Measurements from ENCODE around the gene DBF4B. TPM values are rescaled to one million over a fixed set of nuclear protein-coding genes. Genes with fewer than 3 reads are reported as not detected.
"Not testable (repeated sequence)": the region's sequence is repeated elsewhere in the genome, so short reads cannot be mapped to it uniquely, and the experiment has no call there.

Gene DBF4B
- total and polyA plus RNA-seq, 4 donors = 0.44 to 4.5 (median 1.0) TPM

DNA sequence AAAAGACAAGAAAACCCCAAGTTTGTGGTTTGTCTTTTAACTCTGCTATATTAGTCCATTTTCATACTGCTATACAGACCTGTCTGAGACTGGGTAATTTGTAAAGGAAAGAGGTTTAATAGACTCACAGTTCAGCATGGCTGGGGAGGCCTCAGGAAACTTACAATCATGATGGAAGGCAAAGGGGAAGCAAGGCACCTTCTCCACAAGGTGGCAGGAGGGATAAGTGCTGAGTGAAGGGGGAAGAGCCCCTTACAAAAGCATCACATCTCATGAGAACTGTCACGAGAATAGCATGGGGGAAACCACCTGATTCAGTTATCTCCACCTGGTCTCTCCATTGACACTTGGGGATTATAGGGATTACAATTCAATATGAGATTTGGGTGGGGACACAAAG, 36.8 kb downstream of the DBF4B start:
- Histone ChIP-seq H3K4me1 (ENCODE audit: control insufficient read depth in 4 of 4, insufficient read depth in 4 of 4, low read length in 3 of 4) (no peaks in the 10 kb centered on the region), H3K4me3 (ENCODE audit: low read depth in 1 of 3, low read length in 3 of 3) (no peak overlapping the region), H3K27me3 (ENCODE audit: control insufficient read depth in 4 of 4, insufficient read depth in 4 of 4, low read length in 3 of 4) (no peaks in the 10 kb centered on the region), H3K9me3 (ENCODE audit: control insufficient read depth in 4 of 4, low read length in 3 of 4) (no peaks in the 10 kb centered on the region), H3K9ac (ENCODE audit: low read depth in 1 of 2, low read length in 2 of 2) (no peak overlapping the region), H3K27ac (ENCODE audit: low read depth in 1 of 2, low read length in 2 of 2) (no peak overlapping the region), H3K36me3 (ENCODE audit: control insufficient read depth in 4 of 4, insufficient read depth in 3 of 4, low read depth in 1 of 4, low read length in 3 of 4) (peaks cover 0 to 6% (median 1%) of the 10 kb centered on the region in 4 donors)
- 95% methylated on average over 1 of the region's 1 CpG for WGBS
- TF ChIP-seq TAF1 (conservative IDR thresholded peaks at IDR 0.05) (no peak), GABPA (IDR thresholded peaks at IDR 0.05 in 1 of 2, conservative IDR thresholded peaks at IDR 0.05 in 1 of 2) (no peak), HNF4A (conservative IDR thresholded peaks at IDR 0.05) (no peak), HNF4G (IDR thresholded peaks at IDR 0.05) (no peak), FOXA2 (IDR thresholded peaks at IDR 0.05) (no peak), FOXA1 (IDR thresholded peaks at IDR 0.05) (no peak), EGR1 (IDR thresholded peaks at IDR 0.05; ENCODE audit: low read depth in 2 of 2) (no peak), YY1 (IDR thresholded peaks at IDR 0.05) (no peak), SP1 (IDR thresholded peaks at IDR 0.05) (no peak)
- TF ChIP-seq, protein P1, sequence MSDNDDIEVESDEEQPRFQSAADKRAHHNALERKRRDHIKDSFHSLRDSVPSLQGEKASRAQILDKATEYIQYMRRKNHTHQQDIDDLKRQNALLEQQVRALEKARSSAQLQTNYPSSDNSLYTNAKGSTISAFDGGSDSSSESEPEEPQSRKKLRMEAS (IDR thresholded peaks at IDR 0.05) = no peak
- TF ChIP-seq, protein P2, sequence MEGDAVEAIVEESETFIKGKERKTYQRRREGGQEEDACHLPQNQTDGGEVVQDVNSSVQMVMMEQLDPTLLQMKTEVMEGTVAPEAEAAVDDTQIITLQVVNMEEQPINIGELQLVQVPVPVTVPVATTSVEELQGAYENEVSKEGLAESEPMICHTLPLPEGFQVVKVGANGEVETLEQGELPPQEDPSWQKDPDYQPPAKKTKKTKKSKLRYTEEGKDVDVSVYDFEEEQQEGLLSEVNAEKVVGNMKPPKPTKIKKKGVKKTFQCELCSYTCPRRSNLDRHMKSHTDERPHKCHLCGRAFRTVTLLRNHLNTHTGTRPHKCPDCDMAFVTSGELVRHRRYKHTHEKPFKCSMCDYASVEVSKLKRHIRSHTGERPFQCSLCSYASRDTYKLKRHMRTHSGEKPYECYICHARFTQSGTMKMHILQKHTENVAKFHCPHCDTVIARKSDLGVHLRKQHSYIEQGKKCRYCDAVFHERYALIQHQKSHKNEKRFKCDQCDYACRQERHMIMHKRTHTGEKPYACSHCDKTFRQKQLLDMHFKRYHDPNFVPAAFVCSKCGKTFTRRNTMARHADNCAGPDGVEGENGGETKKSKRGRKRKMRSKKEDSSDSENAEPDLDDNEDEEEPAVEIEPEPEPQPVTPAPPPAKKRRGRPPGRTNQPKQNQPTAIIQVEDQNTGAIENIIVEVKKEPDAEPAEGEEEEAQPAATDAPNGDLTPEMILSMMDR (IDR thresholded peaks at IDR 0.05; ENCODE audit: low read depth, low read length, missing input control) = no peak
- TF ChIP-seq, protein P3, sequence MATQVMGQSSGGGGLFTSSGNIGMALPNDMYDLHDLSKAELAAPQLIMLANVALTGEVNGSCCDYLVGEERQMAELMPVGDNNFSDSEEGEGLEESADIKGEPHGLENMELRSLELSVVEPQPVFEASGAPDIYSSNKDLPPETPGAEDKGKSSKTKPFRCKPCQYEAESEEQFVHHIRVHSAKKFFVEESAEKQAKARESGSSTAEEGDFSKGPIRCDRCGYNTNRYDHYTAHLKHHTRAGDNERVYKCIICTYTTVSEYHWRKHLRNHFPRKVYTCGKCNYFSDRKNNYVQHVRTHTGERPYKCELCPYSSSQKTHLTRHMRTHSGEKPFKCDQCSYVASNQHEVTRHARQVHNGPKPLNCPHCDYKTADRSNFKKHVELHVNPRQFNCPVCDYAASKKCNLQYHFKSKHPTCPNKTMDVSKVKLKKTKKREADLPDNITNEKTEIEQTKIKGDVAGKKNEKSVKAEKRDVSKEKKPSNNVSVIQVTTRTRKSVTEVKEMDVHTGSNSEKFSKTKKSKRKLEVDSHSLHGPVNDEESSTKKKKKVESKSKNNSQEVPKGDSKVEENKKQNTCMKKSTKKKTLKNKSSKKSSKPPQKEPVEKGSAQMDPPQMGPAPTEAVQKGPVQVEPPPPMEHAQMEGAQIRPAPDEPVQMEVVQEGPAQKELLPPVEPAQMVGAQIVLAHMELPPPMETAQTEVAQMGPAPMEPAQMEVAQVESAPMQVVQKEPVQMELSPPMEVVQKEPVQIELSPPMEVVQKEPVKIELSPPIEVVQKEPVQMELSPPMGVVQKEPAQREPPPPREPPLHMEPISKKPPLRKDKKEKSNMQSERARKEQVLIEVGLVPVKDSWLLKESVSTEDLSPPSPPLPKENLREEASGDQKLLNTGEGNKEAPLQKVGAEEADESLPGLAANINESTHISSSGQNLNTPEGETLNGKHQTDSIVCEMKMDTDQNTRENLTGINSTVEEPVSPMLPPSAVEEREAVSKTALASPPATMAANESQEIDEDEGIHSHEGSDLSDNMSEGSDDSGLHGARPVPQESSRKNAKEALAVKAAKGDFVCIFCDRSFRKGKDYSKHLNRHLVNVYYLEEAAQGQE (IDR thresholded peaks at IDR 0.05) = no peak
- TF ChIP-seq, protein P4, sequence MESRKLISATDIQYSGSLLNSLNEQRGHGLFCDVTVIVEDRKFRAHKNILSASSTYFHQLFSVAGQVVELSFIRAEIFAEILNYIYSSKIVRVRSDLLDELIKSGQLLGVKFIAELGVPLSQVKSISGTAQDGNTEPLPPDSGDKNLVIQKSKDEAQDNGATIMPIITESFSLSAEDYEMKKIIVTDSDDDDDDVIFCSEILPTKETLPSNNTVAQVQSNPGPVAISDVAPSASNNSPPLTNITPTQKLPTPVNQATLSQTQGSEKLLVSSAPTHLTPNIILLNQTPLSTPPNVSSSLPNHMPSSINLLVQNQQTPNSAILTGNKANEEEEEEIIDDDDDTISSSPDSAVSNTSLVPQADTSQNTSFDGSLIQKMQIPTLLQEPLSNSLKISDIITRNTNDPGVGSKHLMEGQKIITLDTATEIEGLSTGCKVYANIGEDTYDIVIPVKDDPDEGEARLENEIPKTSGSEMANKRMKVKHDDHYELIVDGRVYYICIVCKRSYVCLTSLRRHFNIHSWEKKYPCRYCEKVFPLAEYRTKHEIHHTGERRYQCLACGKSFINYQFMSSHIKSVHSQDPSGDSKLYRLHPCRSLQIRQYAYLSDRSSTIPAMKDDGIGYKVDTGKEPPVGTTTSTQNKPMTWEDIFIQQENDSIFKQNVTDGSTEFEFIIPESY (IDR thresholded peaks at IDR 0.05) = no peak
- no peak for DNase-seq (ENCODE audit: low spot score)

DNA sequence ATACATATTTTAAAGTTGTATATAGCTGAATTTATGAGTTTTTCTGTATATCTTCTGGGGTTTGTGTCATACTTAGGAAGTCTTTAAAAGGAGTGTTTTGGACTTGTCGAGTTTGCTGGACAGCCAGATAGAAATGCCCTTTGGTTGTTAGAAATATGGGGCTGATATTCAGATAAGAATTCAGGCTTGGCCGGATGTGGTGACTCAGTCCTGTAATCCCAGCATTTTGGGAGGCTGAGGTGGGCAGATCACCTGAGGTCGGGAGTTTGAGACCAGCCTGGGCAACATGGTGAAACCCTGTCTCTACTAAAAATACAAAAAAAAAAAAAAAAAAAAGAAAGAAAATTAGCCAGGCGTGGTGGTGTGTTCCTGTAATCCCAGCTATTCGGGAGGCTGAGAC, 37.3 kb downstream of the DBF4B start:
- H3K9me3 ChIP-seq (ENCODE audit: control insufficient read depth in 4 of 4, low read length in 3 of 4); H3K27ac ChIP-seq (ENCODE audit: low read depth in 1 of 2, low read length in 2 of 2); DNase-seq (ENCODE audit: low spot score); H3K27me3 ChIP-seq (ENCODE audit: control insufficient read depth in 4 of 4, insufficient read depth in 4 of 4, low read length in 3 of 4); H3K9ac ChIP-seq (ENCODE audit: low read depth in 1 of 2, low read length in 2 of 2); H3K4me3 ChIP-seq (ENCODE audit: low read depth in 1 of 3, low read length in 3 of 3); H3K4me1 ChIP-seq (ENCODE audit: control insufficient read depth in 4 of 4, insufficient read depth in 4 of 4, low read length in 3 of 4); H3K36me3 ChIP-seq (ENCODE audit: control insufficient read depth in 4 of 4, insufficient read depth in 3 of 4, low read depth in 1 of 4, low read length in 3 of 4): not testable (repeated sequence)
- 97% methylated on average over 5 of the region's 5 CpGs for WGBS

Data from liver (tissue), 9 donors.